Calu3 (cell line): ENCODE measurements around the gene FGF19. TPM values are rescaled to one million over a fixed set of nuclear protein-coding genes. Genes with fewer than 3 reads are reported as not detected.

Source experiments
- BruUV-seq: library from RNA; stranded (reverse); fragments of 400-500 nt; replicated peaks from 2 replicates; lab custom pipeline; 2021; lab: Mats Ljungman, UMichigan
- CTCF ChIA-PET: fragments of 300-600 bp; sonication (Branson Sonifier 250); formaldehyde crosslinking; loops from one replicate; lab custom pipeline; 2022; ENCODE audit warnings: antibody characterized with exemption; lab: Charles Lee
- DNase-seq: peaks from one replicate; pipeline ENCODE4 v3.0.0; 2022
- H3K27ac Mint-ChIP-seq: one replicate; pipeline ENCODE4 v1.8.0; 2022; ENCODE audit warnings: mixed read lengths; ENCODE audit not compliant: unreplicated experiment
- H3K27me3 Mint-ChIP-seq: one replicate; pipeline ENCODE4 v1.8.0; 2022; ENCODE audit warnings: mixed read lengths; ENCODE audit not compliant: unreplicated experiment
- H3K36me3 Mint-ChIP-seq: one replicate; pipeline ENCODE4 v1.8.0; 2022; ENCODE audit warnings: mild to moderate bottlenecking, moderate library complexity, mixed read lengths; ENCODE audit not compliant: insufficient read depth, unreplicated experiment
- H3K4me1 Mint-ChIP-seq: one replicate; pipeline ENCODE4 v1.8.0; 2022; ENCODE audit warnings: mild to moderate bottlenecking, low read depth, mixed read lengths; ENCODE audit not compliant: unreplicated experiment
- H3K4me3 Mint-ChIP-seq: one replicate; pipeline ENCODE4 v1.8.0; 2022; ENCODE audit warnings: mild to moderate bottlenecking, low read depth, moderate library complexity, mixed read lengths; ENCODE audit not compliant: unreplicated experiment
- H3K9me3 Mint-ChIP-seq: one replicate; pipeline ENCODE4 v1.8.0; 2022; ENCODE audit warnings: low read depth, mixed read lengths; ENCODE audit not compliant: unreplicated experiment
- CTCF ChIP-seq: fragments of 200-600 bp; IDR thresholded peaks from one replicate; pipeline ENCODE4 v1.8.0; 2022; ENCODE audit warnings: antibody characterized with exemption; ENCODE audit not compliant: unreplicated experiment
- intact Hi-C: fragments of 100-400 bp; cut with micrococcal nuclease; formaldehyde crosslinking; loops from one replicate; pipeline ENCODE4 v1.10.0; 2022; ENCODE audit not compliant: unreplicated experiment
- total RNA-seq: library from RNA; stranded (reverse); gene quantifications from 2 replicates; pipeline ENCODE4 v1.2.3, GENCODE V29; 2022

FGF19 gene
- total RNA-seq, 1 experiment from 2014 or later: 1.4 TPM

DNA sequence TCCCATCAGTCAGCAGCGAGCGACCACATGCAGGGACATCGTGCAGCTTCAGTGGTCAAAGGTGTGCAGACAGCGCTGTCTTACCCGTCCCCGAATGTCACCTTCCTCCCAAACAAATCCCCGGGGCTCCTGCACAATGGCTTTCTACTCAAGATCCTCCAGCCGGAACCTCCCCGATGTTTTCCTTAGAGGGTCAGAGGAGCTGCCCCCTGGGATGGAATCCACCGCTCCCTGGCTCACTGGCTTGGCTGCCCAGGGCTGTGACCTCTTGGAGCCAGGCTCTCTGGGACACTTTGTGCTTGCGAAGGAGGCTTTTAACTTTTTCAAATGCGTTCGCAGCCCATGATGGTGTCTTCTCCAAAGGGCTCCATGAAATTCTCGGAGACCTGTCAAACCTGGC lies 17.3 kb upstream of the FGF19 start:
- intact Hi-C loops: loop anchor here (5.0 kb wide), 1 partner anchor 166 kb away; no protein-coding TSS in a partner anchor
- Mint-ChIP-seq H3K27ac (no peak overlapping the region), H3K4me1 (no peaks in the 10 kb centered on the region), H3K36me3 (no peaks in the 10 kb centered on the region), H3K4me3 (no peak overlapping the region), H3K9me3 (no peaks in the 10 kb centered on the region), H3K27me3 (peaks cover 60% of the 10 kb centered on the region)
- CTCF ChIA-PET: interaction anchor here (0.7 kb wide), 1 partner anchor 12 kb away, joined by 7 read pairs; no protein-coding TSS in a partner anchor
- BruUV-seq: no TSS peak
- TF ChIP-seq CTCF: no peak
- no peak for DNase-seq

- no peaks in the 10 kb centered on the region for H3K9me3 Mint-ChIP-seq
- no peak for DNase-seq
- H3K27me3 Mint-ChIP-seq: peaks cover 68% of the 10 kb centered on the region
- H3K36me3 Mint-ChIP-seq: no peaks in the 10 kb centered on the region
- CTCF ChIA-PET: no interaction called here
- intact Hi-C loops: no loop called here
- BruUV-seq: no TSS peak
- H3K4me1 Mint-ChIP-seq: no peaks in the 10 kb centered on the region
- no peak overlapping the region for H3K27ac Mint-ChIP-seq
- no peak overlapping the region for H3K4me3 Mint-ChIP-seq
- TF ChIP-seq CTCF: no peak
Measured at GRCh38 chr11:69718912-69719311, 15.1 kb upstream of the FGF19 start.

DNA sequence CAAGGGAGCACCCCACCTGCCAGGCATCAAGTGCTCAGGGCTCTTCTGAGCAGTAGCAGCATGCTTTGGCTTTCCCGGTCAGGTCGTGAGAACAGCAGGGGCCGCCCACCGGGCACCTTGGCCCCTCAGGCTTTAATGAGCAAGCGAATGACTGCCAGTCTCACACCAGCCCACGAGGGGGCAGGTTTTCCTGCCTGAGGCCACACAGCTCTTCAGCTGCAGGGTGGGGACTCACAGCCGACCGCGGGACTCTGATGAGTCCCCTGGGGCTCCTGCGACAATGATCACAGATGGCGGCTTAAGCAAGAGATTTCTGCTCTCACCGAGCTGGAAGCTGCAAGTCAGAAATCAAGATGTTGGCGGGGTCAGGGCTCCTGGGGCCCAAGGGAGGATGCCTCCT lies 14.3 kb upstream of the FGF19 start:
- CTCF ChIA-PET: interaction anchor here (1.0 kb wide), 1 partner anchor 478 kb away, joined by 5 read pairs; no protein-coding TSS in a partner anchor
- Mint-ChIP-seq H3K27ac (no peak overlapping the region), H3K9me3 (no peaks in the 10 kb centered on the region), H3K36me3 (no peaks in the 10 kb centered on the region), H3K4me3 (no peak overlapping the region), H3K27me3 (peaks cover 65% of the 10 kb centered on the region), H3K4me1 (no peaks in the 10 kb centered on the region)
- intact Hi-C loops: no loop called here
- BruUV-seq: no TSS peak
- peak; percentile 60 for DNase-seq
- TF ChIP-seq CTCF: peak; percentile 13

GRCh38 chr11:69716891-69717747 lies 13.3 kb upstream of the FGF19 start:
- no TSS peak for BruUV-seq

More at GRCh38 chr11:69716891-69717747, 13.3 kb upstream of the FGF19 start:
- H3K9me3 Mint-ChIP-seq: no peaks in the 10 kb centered on the region
- DNase-seq: no peak
- H3K27me3 Mint-ChIP-seq: peaks cover 56% of the 10 kb centered on the region
- H3K27ac Mint-ChIP-seq: no peak overlapping the region
- intact Hi-C loops: no loop called here
- TF ChIP-seq CTCF: no peak
- H3K4me1 Mint-ChIP-seq: no peaks in the 10 kb centered on the region
- CTCF ChIA-PET: interaction anchor here (0.6 to 0.9 kb wide), 3 partner anchors 184 to 1466 kb away, joined by 3 to 4 read pairs (median 3); no protein-coding TSS in a partner anchor
- H3K36me3 Mint-ChIP-seq: no peaks in the 10 kb centered on the region
- H3K4me3 Mint-ChIP-seq: no peak overlapping the region
